LNCaP clone FGC (cell line): Measurements from ENCODE around the gene NFKBIA.
A peak's percentile ranks its signal among the peaks of the same experiment; 100 is the strongest.
"Not testable (repeated sequence)": the region's sequence is repeated elsewhere in the genome, so short reads cannot be mapped to it uniquely, and the experiment has no call there.

Source experiments
- DNase-seq: peaks from one replicate; pipeline ENCODE4 v3.0.0-alpha.2; 2011; ENCODE audit warnings: low read depth
- H3K4me3 ChIP-seq: 2 replicates; pipeline ENCODE4 v1.5.1; 2011; ENCODE audit warnings: mild to moderate bottlenecking, low read depth, low read length, control low read depth
- TF ChIP-seq, protein P1 (sequence below): IDR thresholded peaks from 2 replicates; pipeline ENCODE4 v1.5.1; 2012; ENCODE audit warnings: mild to moderate bottlenecking; ENCODE audit not compliant: control insufficient read depth, insufficient read depth; ENCODE audit errors: extremely low read depth

NFKBIA gene

DNA sequence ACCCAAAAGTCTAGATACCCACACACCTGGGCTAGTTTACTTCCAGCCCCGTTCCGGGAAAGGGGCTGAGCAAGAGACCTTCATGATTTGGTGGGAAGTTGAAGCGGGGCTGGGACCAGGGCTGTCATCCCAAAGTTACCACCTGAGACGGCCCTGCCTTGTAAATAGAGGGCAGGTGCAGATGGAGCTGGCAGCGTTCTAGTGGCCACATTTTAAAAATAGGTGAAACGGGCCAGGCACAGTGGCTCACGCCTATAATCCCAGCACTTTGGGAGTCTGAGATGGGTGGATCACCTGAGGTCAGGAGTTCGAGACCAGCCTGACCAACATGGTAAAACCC, 43.4 kb downstream of the NFKBIA start:
- TF ChIP-seq, protein P1, sequence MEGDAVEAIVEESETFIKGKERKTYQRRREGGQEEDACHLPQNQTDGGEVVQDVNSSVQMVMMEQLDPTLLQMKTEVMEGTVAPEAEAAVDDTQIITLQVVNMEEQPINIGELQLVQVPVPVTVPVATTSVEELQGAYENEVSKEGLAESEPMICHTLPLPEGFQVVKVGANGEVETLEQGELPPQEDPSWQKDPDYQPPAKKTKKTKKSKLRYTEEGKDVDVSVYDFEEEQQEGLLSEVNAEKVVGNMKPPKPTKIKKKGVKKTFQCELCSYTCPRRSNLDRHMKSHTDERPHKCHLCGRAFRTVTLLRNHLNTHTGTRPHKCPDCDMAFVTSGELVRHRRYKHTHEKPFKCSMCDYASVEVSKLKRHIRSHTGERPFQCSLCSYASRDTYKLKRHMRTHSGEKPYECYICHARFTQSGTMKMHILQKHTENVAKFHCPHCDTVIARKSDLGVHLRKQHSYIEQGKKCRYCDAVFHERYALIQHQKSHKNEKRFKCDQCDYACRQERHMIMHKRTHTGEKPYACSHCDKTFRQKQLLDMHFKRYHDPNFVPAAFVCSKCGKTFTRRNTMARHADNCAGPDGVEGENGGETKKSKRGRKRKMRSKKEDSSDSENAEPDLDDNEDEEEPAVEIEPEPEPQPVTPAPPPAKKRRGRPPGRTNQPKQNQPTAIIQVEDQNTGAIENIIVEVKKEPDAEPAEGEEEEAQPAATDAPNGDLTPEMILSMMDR = no peak
- no peak for DNase-seq
- no peak overlapping the region for H3K4me3 ChIP-seq

DNA sequence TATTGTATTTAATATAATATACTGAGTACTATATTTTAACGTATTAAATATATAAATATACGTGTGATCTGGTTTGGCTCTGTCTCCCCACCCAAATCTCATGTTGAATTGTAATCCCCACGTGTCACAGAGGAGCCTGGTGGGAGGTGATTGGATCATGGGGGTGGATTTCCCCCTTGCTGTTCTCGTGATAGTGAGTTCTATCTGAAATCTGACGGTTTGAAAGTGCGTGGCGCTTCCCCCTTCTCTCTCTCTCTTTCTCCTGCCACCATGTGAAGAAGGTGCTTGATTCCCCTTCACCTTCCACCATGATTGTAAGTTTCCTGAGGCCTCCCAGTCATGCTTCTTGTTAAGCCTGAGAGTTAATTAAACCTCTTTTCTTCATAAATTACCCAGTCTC, 44.9 kb downstream of the NFKBIA start:
- not testable (repeated sequence) for H3K4me3 ChIP-seq, DNase-seq

DNA sequence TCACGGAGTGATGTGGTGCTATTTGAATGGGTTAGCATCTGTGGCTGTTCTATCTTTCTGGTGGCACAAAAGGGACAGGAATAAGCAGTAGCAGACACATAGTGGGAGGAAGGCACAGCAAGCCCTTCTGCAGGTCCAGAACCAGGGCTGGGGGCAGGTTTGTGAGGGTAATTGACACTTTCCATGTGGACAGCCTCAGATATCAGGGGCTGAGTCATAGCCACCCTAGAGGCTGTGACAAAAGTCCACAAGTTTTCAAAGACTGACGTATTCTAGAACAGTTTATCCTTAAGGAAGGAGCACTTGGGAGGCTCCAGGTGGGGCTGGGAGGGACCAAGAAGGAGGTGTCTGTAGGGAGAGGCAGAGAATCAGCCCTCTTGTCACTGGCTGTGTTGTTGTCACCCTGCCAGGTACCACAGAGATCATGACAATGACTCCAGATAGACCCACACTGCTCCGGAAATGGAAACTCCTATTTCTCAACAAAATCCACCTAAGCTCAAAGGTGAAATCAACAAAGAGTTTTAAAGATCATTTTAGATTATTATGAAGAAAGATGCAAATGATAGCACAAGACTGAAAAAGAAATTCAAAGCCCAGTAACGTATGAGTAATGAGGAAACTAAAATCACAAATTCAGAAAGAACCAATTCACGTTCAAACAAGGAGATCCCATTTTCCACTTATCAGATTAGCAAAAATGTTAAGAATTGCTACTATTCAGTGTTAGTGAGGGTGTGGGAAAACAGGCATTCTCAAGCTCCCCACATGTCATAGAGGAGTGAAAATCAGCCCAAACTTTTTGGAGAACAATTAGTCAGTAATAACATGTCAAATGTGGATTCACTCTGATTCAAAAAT, 48.3 kb downstream of the NFKBIA start:
- TF ChIP-seq, protein P1 = no peak
- H3K4me3 ChIP-seq = no peak overlapping the region
- DNase-seq = no peak

DNA sequence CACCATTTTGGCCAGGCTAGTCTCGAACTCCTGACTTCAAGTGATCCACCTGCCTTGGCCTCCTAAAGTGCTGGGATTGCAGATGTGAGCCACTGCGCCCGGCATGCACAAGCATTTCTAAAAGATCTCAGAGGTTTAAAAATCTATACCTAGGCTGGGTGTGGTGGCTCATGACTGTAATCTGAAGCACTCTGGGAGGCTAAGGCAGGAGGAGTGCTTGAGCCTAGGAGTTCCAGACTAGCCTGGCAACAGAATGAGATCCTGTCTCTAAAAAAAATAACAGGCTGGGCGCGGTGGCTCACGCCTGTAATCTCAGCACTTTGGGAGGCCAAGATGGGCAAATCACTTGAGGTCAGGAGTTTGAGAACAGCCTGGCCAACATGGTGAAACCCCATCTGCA, 49.3 kb downstream of the NFKBIA start:
- not testable (repeated sequence) for H3K4me3 ChIP-seq, DNase-seq

DNA sequence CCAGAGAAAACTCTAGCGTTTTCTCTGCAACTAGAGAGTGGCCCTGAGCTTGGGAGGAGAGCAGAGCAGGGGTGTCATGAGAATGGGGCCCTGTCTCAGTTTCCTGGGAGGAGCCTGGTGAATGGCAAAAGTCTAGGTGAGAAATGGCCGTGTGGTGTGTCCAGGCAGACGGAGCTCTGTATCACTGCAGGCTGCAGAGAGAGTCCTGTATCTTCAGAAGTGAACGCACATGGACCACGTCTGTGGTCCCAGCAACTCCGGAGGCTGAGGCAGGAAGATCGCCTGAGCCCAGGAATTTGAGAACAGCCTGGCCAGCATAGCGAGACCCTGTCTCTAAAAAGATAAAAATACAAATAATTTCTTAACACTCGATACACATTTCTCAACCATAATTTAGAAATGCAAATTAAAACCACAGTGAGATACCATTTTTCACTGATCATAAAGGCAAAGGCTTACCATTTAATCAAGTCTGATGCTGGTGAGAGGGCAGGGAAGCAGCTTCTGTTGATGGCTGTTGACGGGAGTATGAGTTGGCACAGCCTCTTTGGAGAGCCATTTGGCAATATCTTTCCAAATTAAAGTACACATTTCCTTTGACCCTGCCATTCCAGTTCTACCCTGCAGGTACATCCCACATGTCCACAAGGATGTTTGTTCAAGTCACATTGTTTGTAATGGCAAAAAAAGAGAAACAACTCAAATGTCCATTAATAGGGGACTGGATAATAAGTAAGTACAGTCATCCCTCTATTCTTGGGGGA, 51.0 kb downstream of the NFKBIA start:
- H3K4me3 ChIP-seq = 0 out of 2 replicates have a peak overlapping the region, but pooled peaks have one; percentile 11
- TF ChIP-seq, protein P1 = no peak
- DNase-seq = peak; percentile 88

DNA sequence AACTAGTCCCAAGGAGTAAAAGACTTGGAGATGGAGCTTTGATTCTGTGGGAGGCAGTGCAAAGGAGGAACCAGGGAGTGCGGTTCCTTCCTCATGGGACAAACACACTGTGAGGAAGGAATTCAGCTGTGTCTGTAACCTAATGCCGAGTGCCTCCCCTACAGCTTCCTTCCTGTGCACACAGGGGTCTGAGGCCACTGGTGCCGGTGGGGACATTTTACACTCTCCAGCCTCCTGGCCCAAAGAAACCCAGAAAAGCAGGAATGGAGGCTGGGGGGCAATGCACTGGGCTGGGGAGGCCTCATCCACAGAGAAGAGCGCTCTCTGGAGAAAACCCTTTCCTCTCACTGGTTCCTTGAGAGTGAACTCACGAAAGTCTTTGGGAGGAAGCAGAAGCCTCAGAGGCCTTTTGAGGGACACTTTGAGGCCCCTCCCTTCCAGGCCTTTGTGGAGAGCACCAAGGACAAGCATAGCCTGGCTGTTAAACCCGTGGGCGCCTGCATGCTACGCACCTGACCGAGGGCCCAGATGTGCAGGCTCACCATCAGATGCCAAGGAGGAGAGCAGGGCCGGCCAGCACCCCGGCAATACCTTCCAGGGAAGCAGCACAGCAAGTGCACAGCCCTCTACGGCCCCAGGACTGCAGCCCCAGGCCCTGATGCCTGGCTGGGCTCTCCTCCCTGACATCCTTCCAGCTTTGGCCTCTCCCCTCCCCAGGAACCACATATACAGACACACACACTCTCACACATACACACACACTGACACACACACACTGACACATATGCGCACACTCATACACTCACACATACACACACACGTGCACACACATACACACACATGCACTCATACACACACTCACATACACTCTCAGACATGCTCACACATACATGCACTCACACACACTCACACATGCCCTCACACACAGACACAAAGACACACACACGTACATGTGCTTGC, 52.0 kb downstream of the NFKBIA start:
- no peak overlapping the region for H3K4me3 ChIP-seq
- TF ChIP-seq, protein P1 = no peak
- DNase-seq = no peak

DNA sequence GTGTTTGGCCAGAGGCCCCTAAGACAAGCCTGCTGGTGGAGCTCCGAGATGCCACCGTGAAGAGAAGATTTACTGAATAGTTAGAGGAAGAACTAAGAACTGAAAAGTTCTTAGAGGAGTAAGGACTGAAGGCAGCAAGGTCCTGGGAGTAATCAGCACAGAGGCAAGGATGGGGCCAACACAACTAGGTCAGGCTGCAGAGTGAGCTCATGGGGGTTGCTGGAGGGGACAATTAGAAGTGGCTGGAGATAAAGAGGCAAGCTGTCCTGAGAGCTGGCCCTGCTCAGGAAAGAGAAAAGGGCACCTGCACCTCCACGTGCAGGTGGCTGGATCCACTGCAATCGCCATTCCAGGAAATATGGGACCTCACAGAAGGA, 52.7 kb downstream of the NFKBIA start:
- no peak overlapping the region for H3K4me3 ChIP-seq
- no peak for DNase-seq
- TF ChIP-seq, protein P1 = no peak
